Smooth muscle cell of the coronary artery (primary cell): ENCODE results near the gene RRAS. TPM values are rescaled to one million over a fixed set of nuclear protein-coding genes. Genes with fewer than 3 reads are reported as not detected.

Experiments
- total RNA-seq: library from RNA; depleted of rRNA; stranded (reverse); fragments of >200 nt; gene quantifications from 2 replicates; pipeline ENCODE4 v1.2.3, GENCODE V29; 2014; ENCODE audit warnings: low replicate concordance

RRAS gene
- 53.2 and 59.3 TPM in 2 replicates for total RNA-seq

DNA sequence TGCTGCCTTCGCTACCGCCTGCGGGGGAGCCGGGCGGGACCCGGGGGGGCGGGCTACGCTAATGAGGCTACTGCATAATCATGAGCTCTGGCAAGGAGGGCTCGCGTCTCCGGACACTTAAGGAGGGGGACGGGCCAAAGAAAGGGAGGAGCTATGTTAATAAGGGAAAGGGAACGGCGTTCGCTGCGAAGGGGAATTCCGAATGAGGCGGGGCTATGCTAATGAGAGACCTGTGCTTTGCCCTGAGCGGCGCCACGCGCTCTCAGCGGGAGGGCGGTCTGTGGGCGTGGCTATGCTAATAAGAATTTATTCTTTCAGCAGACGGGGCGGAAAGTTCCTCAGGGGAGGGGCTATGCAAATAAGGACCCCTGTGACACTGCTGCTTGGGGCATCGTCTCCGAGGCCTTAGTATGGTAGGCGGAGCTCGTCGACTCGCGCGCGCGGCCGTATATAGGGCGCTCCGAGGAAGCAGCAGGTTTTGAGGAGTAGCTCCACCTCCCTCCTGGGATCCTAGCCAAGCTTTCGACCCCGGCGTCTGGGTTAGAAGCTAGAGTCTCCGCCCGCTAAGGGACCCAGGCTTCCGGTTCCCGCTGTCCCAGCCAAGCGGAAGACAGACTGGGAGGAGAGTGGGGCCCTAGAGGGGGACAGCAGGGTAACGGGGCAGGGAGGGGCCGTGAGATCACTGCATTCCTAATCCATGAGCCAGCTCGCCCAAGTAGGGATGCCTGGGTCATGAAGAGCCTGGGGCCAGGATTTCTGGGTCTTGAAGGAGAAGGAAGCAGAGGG is at the start of gene RRAS:
TSS of gene RRAS (minus strand) at position 31 of the 786 bp plus-strand sequence. CDS start 45 bp downstream, outside the sequence.

DNA sequence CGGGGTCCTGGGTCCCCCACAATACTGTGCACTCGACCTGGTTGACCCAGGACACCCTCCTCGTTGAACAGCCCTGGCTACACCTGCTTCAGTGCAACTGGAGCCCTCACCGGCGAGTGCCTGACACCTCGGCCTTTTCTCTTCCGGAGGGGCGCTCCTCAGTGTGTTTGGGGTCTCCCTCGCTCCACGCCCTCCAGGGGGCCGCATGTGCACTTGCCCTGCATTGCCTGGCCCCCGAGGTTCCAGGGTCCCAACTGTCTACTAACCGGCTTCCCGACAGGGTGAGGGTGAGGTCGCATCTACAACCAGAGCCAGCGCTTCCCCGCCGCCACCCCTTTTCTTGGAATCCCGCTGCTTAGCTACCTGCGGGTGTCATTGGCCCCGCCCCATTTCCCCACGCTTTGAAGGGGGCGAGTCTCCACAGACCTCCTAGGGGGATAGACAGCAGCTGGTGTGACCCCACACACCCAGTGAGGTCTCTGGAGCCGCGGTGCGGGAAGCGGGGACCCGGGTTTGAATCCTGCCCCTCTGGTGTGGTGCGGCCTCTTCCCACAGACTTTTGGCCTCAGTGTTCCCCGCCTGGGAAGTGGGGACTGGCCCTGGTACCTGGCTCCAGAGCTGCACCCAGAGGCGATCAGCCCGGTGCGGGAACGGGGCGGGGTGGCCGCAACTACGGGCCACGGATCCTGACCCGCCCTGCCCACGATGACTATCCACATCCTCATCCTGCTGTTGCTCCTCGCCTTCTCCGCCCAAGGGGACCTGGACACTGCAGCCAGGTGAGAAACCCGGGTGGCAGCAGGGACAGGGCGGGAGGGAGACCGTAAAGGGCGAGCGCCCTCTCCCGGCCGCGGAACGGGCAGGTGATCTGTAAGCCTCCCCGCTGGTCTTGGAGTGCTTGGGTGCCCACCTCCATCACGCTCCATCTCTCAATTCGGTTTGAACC is 49.5 kb upstream of the RRAS start, which contains the start of gene ADM5:
TSS of gene ADM5 (plus strand) at position 462 of the 946 bp plus-strand sequence. CDS start at position 706, 244 bp downstream.

DNA sequence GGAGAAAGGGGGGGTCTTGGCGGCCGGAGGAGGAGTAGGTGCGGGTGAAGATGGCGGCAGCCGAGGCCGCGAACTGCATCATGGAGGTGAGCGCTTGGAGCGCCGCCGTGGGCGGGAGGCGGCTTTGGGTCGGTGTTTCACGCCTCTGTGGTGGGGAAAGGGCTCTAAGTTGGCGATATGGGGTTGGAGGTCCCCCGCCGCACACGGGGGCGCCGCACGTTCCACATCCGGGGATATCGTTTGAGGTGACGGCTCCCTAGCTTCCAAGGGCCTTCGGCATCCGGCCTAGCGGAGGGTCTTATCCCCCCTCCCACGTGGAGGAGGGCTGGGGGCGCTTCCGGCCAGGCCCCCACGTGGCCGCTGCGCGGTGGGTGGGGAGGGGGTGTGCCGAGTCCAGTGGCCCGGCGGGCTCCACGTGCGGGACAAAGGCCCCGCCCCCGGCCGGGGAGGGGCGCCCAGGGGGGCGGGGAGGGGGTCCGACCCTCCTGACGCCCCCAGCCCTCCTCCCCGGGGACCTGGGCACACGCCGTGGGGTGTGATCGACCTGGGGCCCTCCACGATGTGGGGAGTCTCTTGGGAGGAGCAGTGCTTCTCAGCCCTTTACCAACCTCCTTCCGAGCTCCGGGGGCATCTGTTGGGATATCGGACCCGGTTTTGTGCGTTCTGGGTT is 37.4 kb upstream of the RRAS start, which contains the start of gene PRMT1:
TSS of gene PRMT1 (plus strand) at position 41 of the 670 bp plus-strand sequence. CDS start at position 51, 10 bp downstream.

DNA sequence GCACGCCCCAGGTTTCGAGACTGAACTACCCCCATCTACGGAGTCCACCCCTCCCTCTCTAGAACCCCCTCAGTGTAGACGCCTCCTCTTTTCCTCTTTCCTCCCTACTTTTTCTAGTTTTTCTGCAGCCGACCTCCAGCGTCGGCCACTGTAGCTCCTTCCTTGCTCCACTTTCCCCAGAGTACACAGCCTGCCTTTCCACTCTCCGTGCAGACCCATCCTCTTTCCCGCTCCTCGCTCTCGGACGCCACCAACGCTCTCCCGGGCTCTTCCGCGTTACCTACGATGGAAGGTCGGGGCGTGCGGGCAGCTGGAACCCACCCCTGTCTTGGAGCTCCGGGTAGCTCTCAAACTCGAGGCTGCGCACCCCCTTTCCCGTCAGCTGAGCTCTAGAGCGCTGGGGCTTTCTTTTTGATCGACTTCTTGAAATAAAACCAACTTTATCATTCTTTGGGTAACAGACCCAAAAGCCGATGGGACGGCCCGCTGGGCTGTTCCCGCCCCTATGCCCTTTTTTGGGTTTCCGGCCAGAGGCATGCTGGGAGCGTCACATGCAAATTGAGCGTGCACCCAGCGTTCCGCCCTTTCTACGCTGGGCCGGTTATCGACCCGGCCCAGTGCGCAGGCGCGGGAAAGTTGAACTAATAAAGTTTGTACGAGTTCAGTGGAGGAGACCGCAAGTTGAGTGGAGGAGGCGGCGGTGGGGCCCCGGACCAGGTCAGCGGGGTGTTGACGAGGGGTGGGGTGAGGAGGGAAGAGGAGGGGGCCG is 25.6 kb upstream of the RRAS start, which contains the start of the genes BCL2L12 and IRF3:
TSS of gene BCL2L12 (plus strand) at position 583 of the 769 bp plus-strand sequence. CDS start 760 bp downstream, outside the sequence.
TSS of gene IRF3 (minus strand) at position 507 of the 769 bp plus-strand sequence. CDS start 1,019 bp downstream, outside the sequence.

DNA sequence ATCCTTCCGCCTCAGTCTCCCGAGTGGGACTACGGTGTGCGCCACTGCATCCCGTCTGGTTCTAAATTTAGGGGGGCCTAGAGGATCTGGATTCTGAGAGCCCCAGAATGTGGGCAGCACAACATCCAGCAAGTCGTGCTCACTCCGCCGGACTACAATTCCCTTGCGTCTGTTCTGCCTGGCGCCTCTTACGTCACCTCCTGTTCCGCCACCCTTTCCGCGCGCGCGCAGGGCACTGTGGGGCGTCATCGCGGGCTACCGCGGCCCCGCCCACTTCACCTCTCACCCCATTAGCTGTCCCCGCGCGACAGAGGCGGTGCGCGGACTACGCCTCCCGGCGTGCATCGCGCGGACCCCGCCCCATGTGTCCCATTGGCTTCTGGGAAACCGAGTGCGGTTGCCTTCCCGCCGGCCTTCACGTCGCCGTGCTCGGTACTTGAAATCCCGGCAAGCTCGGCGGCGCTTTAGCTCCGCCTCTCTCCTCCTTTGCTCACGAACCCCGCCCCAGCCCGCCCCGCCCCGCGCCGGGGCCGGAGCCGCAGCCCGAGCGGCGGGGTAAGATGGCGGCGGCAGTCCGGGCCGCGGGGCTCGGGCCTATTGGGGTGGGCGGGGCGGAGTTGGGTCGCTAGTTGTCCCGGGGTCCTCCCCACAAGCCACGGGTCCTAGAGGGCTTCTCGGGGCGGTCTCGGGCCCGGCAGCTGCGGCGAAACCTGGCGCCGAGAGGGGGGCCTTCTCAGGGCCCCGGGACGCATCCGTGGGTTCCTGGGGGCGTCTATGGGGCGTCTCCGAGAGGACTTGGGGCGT is 1.9 kb upstream of the RRAS start, which contains the start of gene SCAF1:
TSS of gene SCAF1 (plus strand) at position 522 of the 804 bp plus-strand sequence. CDS start 2,818 bp downstream, outside the sequence.

DNA sequence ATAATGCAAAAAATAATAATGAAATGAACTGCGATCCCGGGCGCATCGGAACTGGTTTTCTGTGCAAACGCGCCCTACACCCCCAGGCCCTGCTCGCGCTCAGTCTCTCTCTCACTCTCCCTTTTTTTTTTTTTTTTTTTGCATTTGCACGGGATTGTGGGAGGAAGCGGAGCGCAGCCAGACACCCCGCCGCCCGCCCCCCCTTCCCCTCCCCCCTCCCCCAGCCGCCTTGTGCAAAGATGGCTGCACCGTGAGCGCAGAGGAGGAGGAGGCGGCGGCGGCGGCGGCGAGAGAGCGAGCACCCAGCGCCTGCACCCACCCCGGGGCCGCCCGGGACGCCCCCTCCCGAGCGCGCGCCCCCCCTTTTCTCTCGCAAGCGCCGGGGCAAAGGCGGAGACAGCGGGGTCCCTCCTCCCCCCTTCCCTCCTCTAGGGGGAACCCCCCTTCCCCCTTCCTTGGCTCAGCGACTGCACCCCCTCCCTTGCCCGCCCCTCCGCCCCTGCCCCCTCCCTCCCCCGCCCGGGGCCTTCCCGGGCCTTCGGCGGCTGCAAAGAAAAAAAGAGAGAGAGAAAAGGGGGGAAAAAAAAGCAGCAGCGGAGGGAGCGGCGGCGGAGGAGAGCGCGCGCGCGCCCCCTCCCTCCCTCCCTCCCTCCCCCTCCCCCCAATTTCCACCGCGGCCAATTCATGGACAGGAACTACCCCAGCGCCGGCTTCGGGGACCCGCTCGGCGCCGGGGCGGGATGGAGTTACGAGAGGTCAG is 48.8 kb downstream of the RRAS start, which contains the start of gene PRR12:
TSS of gene PRR12 (plus strand) at position 212 of the 760 bp plus-strand sequence. CDS start at position 685, 473 bp downstream.

Other genes with a start within 250 kb of the RRAS start
- not detected in 2 replicates for gene PTH2, start 216.7 kb downstream of the RRAS start, total RNA-seq
- gene GFY, start 214.8 kb downstream of the RRAS start, total RNA-seq: not detected in 2 replicates
- 0.08 and 0.12 TPM in 2 replicates for gene SLC17A7, start 198.6 kb downstream of the RRAS start, total RNA-seq
- gene PIH1D1, start 188.3 kb downstream of the RRAS start, total RNA-seq: 115 and 116 TPM in 2 replicates
- 19.8 and 32.2 TPM in 2 replicates for gene ALDH16A1, start 186.9 kb downstream of the RRAS start, total RNA-seq
- 1.9 and 3.0 TPM in 2 replicates for gene FLT3LG, start 165.9 kb downstream of the RRAS start, total RNA-seq
- 2,421 and 3,942 TPM in 2 replicates for gene RPL13A, start 152.5 kb downstream of the RRAS start, total RNA-seq
- gene RPS11, start 143.7 kb downstream of the RRAS start, total RNA-seq: 3,953 and 4,004 TPM in 2 replicates
- gene FCGRT, start 127.5 kb downstream of the RRAS start, total RNA-seq: 42.0 and 49.7 TPM in 2 replicates
- gene RCN3, start 112.1 kb downstream of the RRAS start, total RNA-seq: 288 and 330 TPM in 2 replicates
- gene NOSIP, start 59.6 kb downstream of the RRAS start, total RNA-seq: 95.9 and 120 TPM in 2 replicates
- 0.12 and 0.83 TPM in 2 replicates for gene PRRG2, start 58.8 kb downstream of the RRAS start, total RNA-seq
- gene PRR12, start 49.0 kb downstream of the RRAS start, total RNA-seq: 1.1 and 1.2 TPM in 2 replicates
- 5.1 and 9.2 TPM in 2 replicates for gene SCAF1, start 2.1 kb upstream of the RRAS start, total RNA-seq
- gene IRF3, start 25.7 kb upstream of the RRAS start, total RNA-seq: 48.9 and 55.8 TPM in 2 replicates
- 2.2 and 3.0 TPM in 2 replicates for gene BCL2L12, start 25.8 kb upstream of the RRAS start, total RNA-seq
- gene PRMT1, start 37.1 kb upstream of the RRAS start, total RNA-seq: 531 and 544 TPM in 2 replicates
- gene ADM5, start 49.5 kb upstream of the RRAS start, total RNA-seq: 0.15 and 0.59 TPM in 2 replicates
- 11.7 and 21.6 TPM in 2 replicates for gene CPT1C, start 51.0 kb upstream of the RRAS start, total RNA-seq
- 0.08 and 3.3 TPM in 2 replicates for gene TSKS, start 123.2 kb upstream of the RRAS start, total RNA-seq
- 82.6 and 113 TPM in 2 replicates for gene AP2A1, start 126.9 kb upstream of the RRAS start, total RNA-seq
- gene FUZ, start 173.1 kb upstream of the RRAS start, total RNA-seq: 19.3 and 21.6 TPM in 2 replicates
- gene MED25, start 178.1 kb upstream of the RRAS start, total RNA-seq: 13.0 and 14.7 TPM in 2 replicates
- gene PTOV1, start 211.0 kb upstream of the RRAS start, total RNA-seq: 64.5 and 72.9 TPM in 2 replicates
- 25.7 and 40.7 TPM in 2 replicates for gene PNKP, start 227.4 kb upstream of the RRAS start, total RNA-seq
- gene AKT1S1, start 237.2 kb upstream of the RRAS start, total RNA-seq: 7.1 and 9.8 TPM in 2 replicates
- 5.6 and 7.0 TPM in 2 replicates for gene TBC1D17, start 237.6 kb upstream of the RRAS start, total RNA-seq